ENCODE measurements around the gene RUNX2. TPM values are rescaled to one million over a fixed set of nuclear protein-coding genes. Genes with fewer than 3 reads are reported as not detected.

RUNX2 gene
- total RNA-seq, 2 experiments from 2014 or later: 5.1 to 6.3 TPM

DNA sequence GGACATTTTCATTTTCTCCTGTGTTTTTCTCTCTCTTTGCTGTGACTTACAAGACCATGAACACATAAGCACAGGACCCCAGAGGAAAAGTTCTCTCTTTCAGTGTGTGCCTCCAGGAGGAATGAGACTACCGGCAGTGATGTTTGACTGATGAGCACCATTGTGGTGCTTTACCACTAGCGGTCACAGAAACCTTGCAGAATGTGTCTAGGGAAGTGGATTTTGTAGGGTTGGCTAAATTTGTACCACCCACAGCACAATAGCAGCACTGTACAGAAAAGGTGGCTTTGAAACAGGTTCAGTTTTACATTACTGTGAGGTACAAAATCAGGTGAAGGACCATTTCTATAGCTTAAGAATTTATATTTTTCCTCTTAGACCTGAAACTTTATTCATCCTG lies 351.5 kb downstream of the RUNX2 start:
- DNase-seq: no peak
- ATAC-seq (ENCODE audit: low read depth): no peak
- Mint-ChIP-seq H3K4me3 (no peak overlapping the region), H3K27ac (no peak overlapping the region), H3K4me1 (peaks cover 26% of the 10 kb centered on the region), H3K27me3 (no peaks in the 10 kb centered on the region), H3K9me3 (peaks cover 7% of the 10 kb centered on the region), H3K36me3 (peaks cover 10% of the 10 kb centered on the region)
- POLR2A ChIA-PET: no interaction called here

DNA sequence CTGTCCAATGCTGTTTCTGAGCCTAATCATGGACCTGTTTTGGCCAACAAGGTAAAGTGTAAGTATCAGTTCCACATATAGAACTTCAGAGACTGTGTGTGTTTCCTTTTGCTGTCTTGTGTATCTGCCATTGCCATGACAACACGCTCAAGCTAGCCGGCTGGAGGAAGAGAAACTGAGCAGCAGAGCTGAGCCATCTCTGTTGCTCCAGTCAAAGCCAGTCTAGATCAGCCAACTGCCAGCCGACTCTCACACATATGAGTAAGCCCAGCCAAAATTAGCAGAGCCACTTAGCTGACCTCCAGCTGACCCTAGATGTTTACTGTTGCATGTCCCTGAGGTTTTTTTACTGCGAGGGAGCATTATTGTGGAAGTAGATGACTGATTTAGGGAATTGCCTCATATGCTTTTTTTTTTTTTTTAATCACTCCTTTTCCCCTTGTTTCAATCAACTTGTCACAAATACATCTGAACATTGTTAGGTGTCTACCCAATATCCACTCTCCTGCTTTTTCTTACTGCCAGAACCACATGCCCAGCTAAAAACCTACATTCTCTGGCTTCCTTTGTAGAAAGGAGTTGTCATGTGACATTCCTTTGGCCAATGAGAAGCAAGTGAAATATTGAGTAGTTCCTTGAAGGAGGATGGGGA lies 353.9 kb downstream of the RUNX2 start:
- DNase-seq (no peak), ATAC-seq (ENCODE audit: low read depth) (peak; percentile 27)
- no peaks in the 10 kb centered on the region for H3K27me3 Mint-ChIP-seq
- H3K27ac Mint-ChIP-seq: no peak overlapping the region
- H3K36me3 Mint-ChIP-seq: peaks cover 10% of the 10 kb centered on the region
- H3K4me3 Mint-ChIP-seq: no peak overlapping the region
- POLR2A ChIA-PET: interaction anchor here (0.6 kb wide), 1 partner anchor 156 kb away, joined by 4 read pairs; no protein-coding TSS in a partner anchor
- H3K4me1 Mint-ChIP-seq: peaks cover 17% of the 10 kb centered on the region
- H3K9me3 Mint-ChIP-seq: peaks cover 7% of the 10 kb centered on the region

DNA sequence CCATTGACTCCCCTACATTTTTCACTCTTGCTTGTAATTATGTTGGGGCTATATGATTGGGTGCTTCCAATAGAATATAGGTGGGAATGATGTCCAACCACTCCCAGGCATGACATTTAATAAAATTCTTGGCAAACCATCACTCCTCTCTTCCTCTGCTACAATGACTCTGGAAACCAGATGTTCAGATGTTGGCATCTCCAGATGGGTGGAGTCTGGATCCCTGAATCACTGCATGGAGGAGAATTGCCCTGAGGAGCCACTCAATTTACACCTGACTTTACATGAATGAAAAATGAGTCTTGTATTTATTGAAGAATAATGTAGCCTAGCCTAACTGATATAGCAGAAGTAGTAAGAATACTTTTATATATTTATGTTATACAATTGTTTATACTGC lies 356.3 kb downstream of the RUNX2 start:
- Mint-ChIP-seq H3K4me3 (no peak overlapping the region), H3K4me1 (peaks cover 5% of the 10 kb centered on the region), H3K27ac (no peak overlapping the region), H3K27me3 (no peaks in the 10 kb centered on the region), H3K36me3 (peaks cover 5% of the 10 kb centered on the region), H3K9me3 (peaks cover 7% of the 10 kb centered on the region)
- ATAC-seq (ENCODE audit: low read depth): no peak
- no peak for DNase-seq
- POLR2A ChIA-PET: no interaction called here

- Mint-ChIP-seq H3K4me1 (peaks cover 4% of the 10 kb centered on the region), H3K9me3 (peaks cover 6% of the 10 kb centered on the region), H3K27ac (no peak overlapping the region), H3K36me3 (peaks cover 5% of the 10 kb centered on the region), H3K27me3 (no peaks in the 10 kb centered on the region), H3K4me3 (no peak overlapping the region)
- no peak for DNase-seq
- ATAC-seq (ENCODE audit: low read depth): no peak
- POLR2A ChIA-PET: no interaction called here
Observed at GRCh38 chr6:45685076-45685475, 356.9 kb downstream of the RUNX2 start.

GRCh38 chr6:45686841-45687569 lies 358.9 kb downstream of the RUNX2 start:
- POLR2A ChIA-PET: no interaction called here
- no peak overlapping the region for H3K4me3 Mint-ChIP-seq
- H3K36me3 Mint-ChIP-seq: peaks cover 2% of the 10 kb centered on the region
- peaks cover under 1% of the 10 kb centered on the region for H3K4me1 Mint-ChIP-seq
- no peaks in the 10 kb centered on the region for H3K27me3 Mint-ChIP-seq
- ATAC-seq (ENCODE audit: low read depth) (no peak), DNase-seq (no peak)
- H3K27ac Mint-ChIP-seq: no peak overlapping the region
- peaks cover 2% of the 10 kb centered on the region for H3K9me3 Mint-ChIP-seq

DNA sequence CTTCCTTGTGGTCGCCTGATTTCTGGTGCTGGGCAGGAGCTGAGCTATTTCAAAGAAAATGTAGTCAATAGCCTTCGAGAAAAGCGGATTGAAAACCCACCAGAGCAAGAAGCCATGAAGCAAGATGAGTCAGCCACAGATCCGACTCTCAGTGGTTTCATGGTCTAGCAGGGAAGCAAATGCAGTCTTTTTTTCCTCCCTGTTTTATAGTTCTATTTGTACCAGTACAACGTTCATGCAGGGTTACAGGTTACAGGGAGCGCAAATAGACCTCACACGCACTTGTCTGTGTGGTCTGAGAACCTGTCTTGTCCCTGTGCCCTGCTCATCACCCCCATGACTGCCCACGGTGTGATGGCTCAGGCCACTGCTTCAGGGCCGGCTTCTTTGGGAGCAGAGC lies 359.4 kb downstream of the RUNX2 start:
- peaks cover 2% of the 10 kb centered on the region for H3K36me3 Mint-ChIP-seq
- H3K27ac Mint-ChIP-seq: no peak overlapping the region
- no peak for DNase-seq
- ATAC-seq (ENCODE audit: low read depth): no peak
- POLR2A ChIA-PET: no interaction called here
- no peaks in the 10 kb centered on the region for H3K27me3 Mint-ChIP-seq
- H3K4me1 Mint-ChIP-seq: no peaks in the 10 kb centered on the region
- H3K4me3 Mint-ChIP-seq: no peak overlapping the region
- H3K9me3 Mint-ChIP-seq: no peaks in the 10 kb centered on the region

DNA sequence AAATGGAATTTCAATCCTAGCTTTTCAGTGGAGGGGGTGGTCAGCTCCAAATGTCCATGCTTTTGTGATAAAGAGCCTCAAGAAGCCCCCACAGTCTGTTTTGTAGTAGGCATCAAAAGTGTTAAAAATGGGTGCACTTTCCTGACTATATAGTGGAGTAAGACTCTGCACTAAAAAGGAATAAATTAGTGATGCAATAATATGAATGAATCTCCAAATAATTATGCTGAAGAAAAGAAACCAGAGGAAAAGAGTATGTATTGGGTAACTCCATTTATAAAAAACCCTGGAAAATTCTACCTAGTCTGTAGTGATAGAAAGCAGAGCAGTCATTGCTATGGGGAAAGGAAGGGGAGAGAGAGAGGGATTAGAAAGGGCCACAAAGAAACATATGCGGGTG lies 360.1 kb downstream of the RUNX2 start:
- POLR2A ChIA-PET: no interaction called here
- H3K4me1 Mint-ChIP-seq: no peaks in the 10 kb centered on the region
- peaks cover under 1% of the 10 kb centered on the region for H3K36me3 Mint-ChIP-seq
- ATAC-seq (ENCODE audit: low read depth) (no peak), DNase-seq (no peak)
- H3K4me3 Mint-ChIP-seq: no peak overlapping the region
- no peak overlapping the region for H3K27ac Mint-ChIP-seq
- no peaks in the 10 kb centered on the region for H3K9me3 Mint-ChIP-seq
- H3K27me3 Mint-ChIP-seq: no peaks in the 10 kb centered on the region

- DNase-seq: no peak
- no peak for ATAC-seq (ENCODE audit: low read depth)
- H3K9me3 Mint-ChIP-seq: peaks cover 2% of the 10 kb centered on the region
- no peak overlapping the region for H3K27ac Mint-ChIP-seq
- no peaks in the 10 kb centered on the region for H3K27me3 Mint-ChIP-seq
- no peaks in the 10 kb centered on the region for H3K4me1 Mint-ChIP-seq
- POLR2A ChIA-PET: no interaction called here
- no peak overlapping the region for H3K4me3 Mint-ChIP-seq
- H3K36me3 Mint-ChIP-seq: no peaks in the 10 kb centered on the region
Observed at GRCh38 chr6:45689926-45690615, 361.9 kb downstream of the RUNX2 start.

- ATAC-seq (ENCODE audit: low read depth) (no peak), DNase-seq (no peak)
- no peak overlapping the region for H3K27ac Mint-ChIP-seq
- no peaks in the 10 kb centered on the region for H3K36me3 Mint-ChIP-seq
- no peaks in the 10 kb centered on the region for H3K4me1 Mint-ChIP-seq
- H3K27me3 Mint-ChIP-seq: no peaks in the 10 kb centered on the region
- no peak overlapping the region for H3K4me3 Mint-ChIP-seq
- POLR2A ChIA-PET: no interaction called here
- peaks cover 2% of the 10 kb centered on the region for H3K9me3 Mint-ChIP-seq
Observed at GRCh38 chr6:45690846-45691245, 362.7 kb downstream of the RUNX2 start.

DNA sequence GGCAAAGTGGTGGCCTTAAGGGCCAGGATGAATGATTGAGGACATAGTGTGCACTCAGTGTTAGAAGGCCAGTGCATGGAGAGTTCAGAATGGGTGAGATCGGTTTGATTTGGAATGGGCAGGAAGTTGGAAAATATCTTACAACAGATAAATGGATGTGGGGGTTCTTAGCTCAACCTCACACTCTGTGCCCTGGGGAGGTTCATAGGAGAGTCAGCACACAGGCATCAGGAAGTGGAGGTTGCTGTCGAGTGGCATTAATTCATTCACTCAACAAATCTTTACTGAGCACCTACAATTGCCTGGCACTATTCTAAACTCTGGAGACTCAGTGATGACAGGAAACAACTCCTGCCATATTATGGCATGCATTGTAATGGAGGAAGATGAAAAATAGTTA lies 363.3 kb downstream of the RUNX2 start:
- Mint-ChIP-seq H3K27ac (no peak overlapping the region), H3K4me3 (no peak overlapping the region), H3K4me1 (no peaks in the 10 kb centered on the region), H3K9me3 (peaks cover 2% of the 10 kb centered on the region), H3K27me3 (no peaks in the 10 kb centered on the region), H3K36me3 (no peaks in the 10 kb centered on the region)
- DNase-seq (no peak), ATAC-seq (ENCODE audit: low read depth) (no peak)
- POLR2A ChIA-PET: no interaction called here

GRCh38 chr6:45692021-45692420 lies 363.9 kb downstream of the RUNX2 start:
- POLR2A ChIA-PET: no interaction called here
- Mint-ChIP-seq H3K4me3 (no peak overlapping the region), H3K27me3 (no peaks in the 10 kb centered on the region), H3K27ac (no peak overlapping the region), H3K36me3 (no peaks in the 10 kb centered on the region), H3K4me1 (no peaks in the 10 kb centered on the region), H3K9me3 (peaks cover 2% of the 10 kb centered on the region)
- DNase-seq (no peak), ATAC-seq (ENCODE audit: low read depth) (no peak)

DNA sequence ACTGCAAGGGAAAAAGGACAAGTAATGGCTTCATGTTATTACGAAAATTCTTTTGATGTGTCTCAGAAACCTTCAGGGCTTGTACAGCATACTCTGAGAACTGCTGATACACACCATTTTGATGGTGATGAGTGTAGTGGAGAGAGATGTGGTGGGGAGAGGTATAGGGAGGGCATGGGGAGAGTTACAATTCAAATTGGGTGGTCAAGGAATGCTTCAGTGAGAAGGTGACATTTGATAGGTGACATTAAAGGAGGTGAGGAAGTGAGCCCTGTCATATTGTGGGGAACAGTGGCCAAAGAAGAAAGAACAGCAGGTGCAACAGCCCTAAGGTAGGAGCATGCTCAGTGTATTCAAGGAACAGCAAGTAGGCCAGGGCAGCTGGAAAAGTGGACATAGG lies 368.6 kb downstream of the RUNX2 start:
- H3K27me3 Mint-ChIP-seq: no peaks in the 10 kb centered on the region
- no peaks in the 10 kb centered on the region for H3K4me1 Mint-ChIP-seq
- H3K36me3 Mint-ChIP-seq: no peaks in the 10 kb centered on the region
- DNase-seq (no peak), ATAC-seq (ENCODE audit: low read depth) (no peak)
- POLR2A ChIA-PET: no interaction called here
- no peak overlapping the region for H3K4me3 Mint-ChIP-seq
- peaks cover 2% of the 10 kb centered on the region for H3K9me3 Mint-ChIP-seq
- H3K27ac Mint-ChIP-seq: no peak overlapping the region

DNA sequence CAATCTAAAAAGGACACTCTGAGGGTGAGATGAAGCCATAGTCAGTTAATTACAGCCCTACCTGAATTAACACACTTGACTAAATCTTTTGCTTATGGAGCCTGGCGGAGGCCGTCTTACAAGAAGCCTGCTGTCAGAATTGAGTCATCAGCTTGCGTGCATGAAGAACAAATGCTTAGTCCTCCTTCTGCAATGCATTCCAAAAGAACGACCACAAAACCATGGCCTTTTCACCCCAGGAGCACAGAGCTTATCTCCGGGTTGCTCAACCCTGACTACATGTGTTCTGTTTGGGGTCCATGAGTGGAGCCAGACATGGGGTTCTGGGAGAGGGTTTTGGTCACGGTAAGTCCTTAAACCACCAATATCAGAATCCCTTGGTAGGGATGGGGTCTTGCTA lies 369.5 kb downstream of the RUNX2 start:
- DNase-seq (no peak), ATAC-seq (ENCODE audit: low read depth) (no peak)
- Mint-ChIP-seq H3K4me3 (no peak overlapping the region), H3K27ac (no peak overlapping the region), H3K27me3 (no peaks in the 10 kb centered on the region), H3K36me3 (no peaks in the 10 kb centered on the region), H3K9me3 (peaks cover 2% of the 10 kb centered on the region), H3K4me1 (no peaks in the 10 kb centered on the region)
- POLR2A ChIA-PET: no interaction called here

GRCh38 chr6:45698046-45698445 lies 369.9 kb downstream of the RUNX2 start:
- H3K4me3 Mint-ChIP-seq: no peak overlapping the region
- H3K9me3 Mint-ChIP-seq: peaks cover 2% of the 10 kb centered on the region
- DNase-seq (no peak), ATAC-seq (ENCODE audit: low read depth) (no peak)
- no peaks in the 10 kb centered on the region for H3K4me1 Mint-ChIP-seq
- POLR2A ChIA-PET: no interaction called here
- H3K27ac Mint-ChIP-seq: no peak overlapping the region
- H3K36me3 Mint-ChIP-seq: no peaks in the 10 kb centered on the region
- H3K27me3 Mint-ChIP-seq: no peaks in the 10 kb centered on the region
